A549 (cell line): ENCODE measurements around the gene ATP2A3. TPM values are rescaled to one million over a fixed set of nuclear protein-coding genes. Genes with fewer than 3 reads are reported as not detected.

ENCODE experiments used
- ATAC-seq, 2 experiments: fragments of 200-7000 bp in 1 of 2; fragments of >200 bp in 1 of 2; cut with Nextera tagmentation in 1 of 2; cut with Tn5 transposase in 1 of 2; 3 replicates each; pipeline versions ENCODE4 v1.8.0 to v1.9.1; 2018 to 2020; ENCODE audit warnings: mild to moderate bottlenecking in 1 of 2, moderate library complexity in 1 of 2
- CTCF ChIA-PET: fragments of 300-600 bp; sonication (Branson Sonifier 250); formaldehyde crosslinking; extraction: SDS; loops from one replicate; lab custom pipeline; 2021; ENCODE audit warnings: antibody characterized with exemption, inconsistent platforms; lab: Yijun Ruan, JAX
- POLR2A ChIA-PET: fragments of 350-600 bp; formaldehyde crosslinking; extraction: SDS; loops from one replicate; lab custom pipeline; 2021; ENCODE audit warnings: antibody characterized with exemption, inconsistent platforms; lab: Yijun Ruan, JAX
- DNase-seq, 2 experiments: peaks; one replicate each; pipeline versions ENCODE4 v3.0.0 to v3.0.0-alpha.2; 2011 to 2016; ENCODE audit warnings: low read depth in 1 of 2, low spot score in 1 of 2
- FAIRE-seq: peaks from 2 replicates; lab custom pipeline; 2011; peaks lifted over from hg19 to GRCh38; lab: Jason Lieb, UNC
- H3K27ac ChIP-seq, 2 experiments: fragments of >200 bp; sonication (Bioruptor Twin); formaldehyde crosslinking; 3 replicates each; pipeline ENCODE4 v1.5.1; 2016 to 2017
- H3K4me1 ChIP-seq: fragments of >200 bp; sonication (Bioruptor Twin); formaldehyde crosslinking; 3 replicates; pipeline ENCODE4 v1.6.1; 2016
- H3K4me2 ChIP-seq: fragments of >200 bp; sonication (Bioruptor Twin); formaldehyde crosslinking; 3 replicates; pipeline ENCODE4 v1.6.1; 2016
- H3K4me3 ChIP-seq: fragments of >200 bp; sonication (Bioruptor Twin); formaldehyde crosslinking; 3 replicates; pipeline ENCODE4 v1.5.1; 2016
- H3K9me3 ChIP-seq: fragments of >200 bp; sonication (Bioruptor Twin); formaldehyde crosslinking; 3 replicates; pipeline ENCODE4 v1.6.1; 2016
- CBX2 ChIP-seq: fragments of 200-600 bp; sonication (generic); IDR thresholded peaks from 2 replicates; pipeline ENCODE4 v1.6.1; 2016; ENCODE audit warnings: low read depth, mild to moderate bottlenecking, borderline replicate concordance
- CHD2 ChIP-seq: fragments of 150-350 bp; IDR thresholded peaks from 2 replicates; pipeline ENCODE4 v1.6.1; 2014; ENCODE audit warnings: low read length; ENCODE audit not compliant: partially characterized antibody
- EP300 ChIP-seq, 2 experiments: fragments of >200 bp; sonication (Bioruptor Twin); formaldehyde crosslinking; IDR thresholded peaks; 2 replicates in 1 of 2; 3 replicates in 1 of 2; pipeline ENCODE4 v1.6.1; 2016 to 2017
- FOXS1 ChIP-seq: fragments of 250-450 bp; sonication (Bioruptor Pico); IDR thresholded peaks from 2 replicates; pipeline ENCODE4 v1.5.0; 2020; ENCODE audit warnings: mild to moderate bottlenecking, moderate library complexity
- HOXB13 ChIP-seq: fragments of 250-450 bp; sonication (Bioruptor Pico); IDR thresholded peaks from 2 replicates; pipeline ENCODE4 v1.5.0; 2020; ENCODE audit warnings: low read depth, mild to moderate bottlenecking, moderate library complexity
- JUN ChIP-seq, 2 experiments: fragments of >200 bp; sonication (Bioruptor Twin); formaldehyde crosslinking; IDR thresholded peaks; 2 replicates in 1 of 2; 3 replicates in 1 of 2; pipeline ENCODE4 v1.6.1; 2016 to 2017
- MAFK ChIP-seq: fragments of 450-650 bp; IDR thresholded peaks from 2 replicates; pipeline ENCODE4 v1.6.1; 2014; ENCODE audit not compliant: partially characterized antibody
- NPAS2 ChIP-seq: fragments of 250-450 bp; sonication (Bioruptor Pico); IDR thresholded peaks from 2 replicates; pipeline ENCODE4 v1.8.0; 2022; ENCODE audit warnings: mild to moderate bottlenecking, moderate library complexity, borderline replicate concordance
- PHF8 ChIP-seq: fragments of 200-600 bp; sonication (generic); IDR thresholded peaks from 2 replicates; pipeline ENCODE4 v1.6.1; 2016; ENCODE audit warnings: low read depth, mild to moderate bottlenecking, antibody characterized with exemption, moderate library complexity, borderline replicate concordance
- POLR2A ChIP-seq: IDR thresholded peaks from 2 replicates; pipeline ENCODE4 v1.6.1; 2012; ENCODE audit warnings: mild to moderate bottlenecking, low read length
- RAD21 ChIP-seq, 2 experiments: fragments of >200 bp in 1 of 2; sonication (Bioruptor Twin) in 1 of 2; formaldehyde crosslinking in 1 of 2; IDR thresholded peaks in 1 of 2; conservative IDR thresholded peaks in 1 of 2; 2 replicates in 1 of 2; 3 replicates in 1 of 2; pipeline ENCODE4 v1.6.1; 2012 to 2018; ENCODE audit warnings: inconsistent platforms in 1 of 2
- SMC3 ChIP-seq: fragments of >200 bp; sonication (Bioruptor Twin); formaldehyde crosslinking; IDR thresholded peaks from 3 replicates; pipeline ENCODE4 v1.6.1; 2018; ENCODE audit warnings: inconsistent platforms
- SREBF2 ChIP-seq: fragments of 450-650 bp; IDR thresholded peaks from 2 replicates; pipeline ENCODE4 v1.6.1; 2014; ENCODE audit warnings: mild to moderate bottlenecking, moderate library complexity
- TFCP2L1 ChIP-seq: fragments of 250-450 bp; sonication (Bioruptor Pico); IDR thresholded peaks from 2 replicates; pipeline ENCODE4 v1.5.0; 2021; ENCODE audit warnings: mild to moderate bottlenecking
- ZNF302 ChIP-seq: fragments of 250-450 bp; sonication (Bioruptor Pico); IDR thresholded peaks from 2 replicates; pipeline ENCODE4 v1.9.0; 2021; ENCODE audit warnings: inconsistent platforms, mild to moderate bottlenecking, moderate library complexity
- WGBS: methylation state at CpG from one replicate; pipeline ENCODE4 v1.1.6; 2017; ENCODE audit errors: missing lambda C conversion rate; 5-methylcytosine and 5-hydroxymethylcytosine counted together
- polyA plus RNA-seq, 4 experiments: library from polyadenylated mRNA; depleted of rRNA in 3 of 4; stranded (reverse); fragments of >200 nt; fragmentation: RNase III in 1 of 4; extraction: RNeasy Plus Mini Kit Qiagen cat#74134 plus additional on column Dnase treatment in 1 of 4; gene quantifications; 2 replicates in 3 of 4; 3 replicates in 1 of 4; pipeline ENCODE4 v1.2.3, GENCODE V29; 2011 to 2017
- TF ChIP-seq, protein P1 (sequence below): IDR thresholded peaks from 2 replicates; pipeline ENCODE4 v1.6.1; 2012
- TF ChIP-seq, protein P2 (sequence below): fragments of 250-450 bp; sonication (Bioruptor Pico); IDR thresholded peaks from 2 replicates; pipeline ENCODE4 v1.5.0; 2021; ENCODE audit warnings: mild to moderate bottlenecking, moderate library complexity, borderline replicate concordance
- TF ChIP-seq, protein P3 (sequence below): fragments of 200-600 bp; sonication (generic); IDR thresholded peaks from 2 replicates; pipeline ENCODE4 v1.6.1; 2016; ENCODE audit warnings: antibody characterized with exemption, mild to moderate bottlenecking, moderate library complexity

Gene ATP2A3
- polyA plus RNA-seq, 2 of the 4 experiments (the other 2 are of a cell fraction), result 3.1 to 5.5 TPM

DNA sequence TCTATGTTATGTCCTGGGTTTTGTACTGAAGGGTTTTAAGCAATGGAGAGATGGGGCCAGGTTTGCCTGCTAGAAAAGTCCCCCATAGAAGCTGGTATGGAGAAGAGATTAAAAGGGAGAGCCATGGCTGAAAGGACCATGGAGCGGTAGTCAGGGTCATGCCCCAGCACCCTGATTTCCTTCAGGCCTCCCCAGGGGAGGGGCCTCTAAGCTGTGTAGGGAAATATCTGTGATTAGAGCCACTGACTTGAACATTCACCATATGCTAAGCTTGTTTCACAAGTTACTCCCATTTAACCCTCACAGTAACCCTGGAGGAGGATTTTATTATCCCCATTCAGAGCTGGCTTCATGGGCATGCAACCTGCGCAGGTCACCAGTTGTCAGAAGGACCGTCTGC, 3.8 kb upstream of the ATP2A3 start:
- ATAC-seq, result no peak

DNA sequence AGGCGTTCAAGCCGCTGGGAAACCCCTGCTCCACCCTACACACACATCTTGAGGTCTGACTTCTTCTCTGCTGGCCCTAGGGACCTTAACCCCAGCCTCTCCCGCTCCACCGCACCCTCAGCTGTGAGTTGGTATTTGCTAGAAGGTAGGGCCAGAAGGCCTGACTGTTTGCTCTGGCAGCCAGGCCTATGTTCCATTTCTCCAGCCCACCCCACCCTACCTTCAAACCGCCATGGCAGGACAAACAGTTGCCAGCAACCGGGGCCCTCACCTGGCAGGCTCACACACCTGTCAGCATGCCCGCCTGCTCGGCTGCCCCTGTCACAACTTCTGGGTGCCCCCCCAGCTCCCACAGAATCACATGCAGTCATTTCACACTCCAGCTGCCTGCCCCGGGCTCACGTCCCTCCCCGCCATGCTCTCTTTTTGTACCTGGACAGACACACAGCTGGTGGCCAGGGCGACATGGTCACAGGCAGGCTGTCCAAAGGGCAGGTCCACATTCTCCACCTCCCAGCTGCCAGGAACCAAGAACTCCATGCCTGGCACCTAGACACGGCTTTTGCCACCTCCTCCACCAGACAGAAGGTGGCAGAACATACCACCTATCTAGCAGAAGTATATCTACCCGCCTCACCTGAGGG, 2.6 kb upstream of the ATP2A3 start:
- no peak for ATAC-seq
- Histone ChIP-seq H3K4me2 (no peak overlapping the region), H3K4me1 (peaks cover 11% of the 10 kb centered on the region), H3K9me3 (no peaks in the 10 kb centered on the region), H3K27ac (no peak overlapping the region), H3K4me3 (no peak overlapping the region)
- ChIA-PET CTCF (interaction anchor here (0.6 to 5.9 kb wide), 13 partner anchors 10 to 230 kb away, joined by 3 to 32 read pairs (median 4); no protein-coding TSS in a partner anchor), POLR2A (interaction anchor here (0.6 kb wide), 1 partner anchor 261 kb away, joined by 3 read pairs; no protein-coding TSS in a partner anchor)
- DNase-seq, result no peak
- WGBS, result 75% methylated on average over 14 of the region's 14 CpGs
- no peak for FAIRE-seq
- TF ChIP-seq, protein P1, sequence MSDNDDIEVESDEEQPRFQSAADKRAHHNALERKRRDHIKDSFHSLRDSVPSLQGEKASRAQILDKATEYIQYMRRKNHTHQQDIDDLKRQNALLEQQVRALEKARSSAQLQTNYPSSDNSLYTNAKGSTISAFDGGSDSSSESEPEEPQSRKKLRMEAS, result no peak
- 0 out of 5 replicates have a peak, but pooled peaks of 1 of the 2 experiments have one; percentile 5 for TF ChIP-seq RAD21 (conservative IDR thresholded peaks at IDR 0.05 in 1 of 2, IDR thresholded peaks at IDR 0.05 in 1 of 2)

More for the DNA sequence above, 3.8 kb upstream of the ATP2A3 start:
- Histone ChIP-seq H3K4me1 (peaks cover 11% of the 10 kb centered on the region), H3K4me3 (no peak overlapping the region), H3K4me2 (no peak overlapping the region), H3K27ac (no peak overlapping the region), H3K9me3 (no peaks in the 10 kb centered on the region)
- WGBS, result 98% methylated on average over 3 of the region's 3 CpGs
- FAIRE-seq (no peak), DNase-seq (no peak)
- POLR2A ChIA-PET, result no interaction called here
- TF ChIP-seq TFCP2L1 (CRISPR knock-in tag) (no peak), EP300 (IDR thresholded peaks at IDR 0.05) (no peak)
- CTCF ChIA-PET, result interaction anchor here (0.8 to 4.6 kb wide), 3 partner anchors 20 to 36 kb away, joined by 3 to 32 read pairs (median 6); no protein-coding TSS in a partner anchor

DNA sequence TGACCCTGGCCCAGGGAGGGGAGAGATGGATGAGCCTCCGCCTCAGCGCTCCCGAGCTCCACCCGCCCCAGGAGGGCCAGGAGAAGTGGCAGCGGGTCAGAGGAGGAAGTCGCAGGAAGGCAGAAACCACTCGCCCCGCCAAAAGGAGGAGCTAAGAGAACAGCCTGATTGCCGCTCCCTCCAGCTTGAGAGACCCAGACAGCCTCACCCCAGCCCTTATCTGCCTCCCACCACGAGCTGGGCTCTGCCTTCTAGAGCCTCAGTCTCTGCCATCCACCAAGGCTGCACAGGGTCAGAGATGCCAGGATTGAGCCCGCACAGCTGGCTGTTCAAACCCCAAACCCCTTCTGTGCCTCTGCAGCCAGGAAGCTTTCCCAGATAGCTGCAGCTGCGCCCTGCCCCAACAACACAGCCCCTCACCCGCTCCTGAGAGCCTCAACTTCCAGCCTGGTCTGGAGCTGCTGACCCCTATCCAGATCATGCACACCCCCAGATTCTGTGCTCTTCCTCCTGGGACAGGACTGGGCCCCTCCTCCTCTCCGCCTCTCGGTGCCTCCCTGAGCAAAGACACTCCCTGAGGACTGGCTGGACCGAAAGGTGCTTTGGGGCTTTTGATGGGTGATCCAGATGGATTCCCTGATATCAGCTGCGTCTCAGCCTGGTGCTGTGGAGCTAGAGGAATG, 1.0 kb upstream of the ATP2A3 start:
- Histone ChIP-seq H3K4me3 (peak overlapping the region; percentile 55), H3K9me3 (no peaks in the 10 kb centered on the region), H3K4me1 (peaks cover 24% of the 10 kb centered on the region), H3K4me2 (peak overlapping the region; percentile 92)
- DNase-seq (peak; percentile 83 to 92), ATAC-seq (peak; percentile 86 to 94), FAIRE-seq (no peak)
- WGBS, result 15% methylated on average over 17 of the region's 17 CpGs
- POLR2A ChIA-PET, result interaction anchor here (0.6 to 1.8 kb wide), 8 partner anchors 12 to 584 kb away, joined by 3 to 14 read pairs (median 4); partner anchors contain the start of genes CYB5D2 and ZZEF1
- TF ChIP-seq JUN (IDR thresholded peaks at IDR 0.05) (peak in 1 of 2 experiments; percentile 9; a peak in 1 of 5 replicates), RAD21 (conservative IDR thresholded peaks at IDR 0.05 in 1 of 2, IDR thresholded peaks at IDR 0.05 in 1 of 2) (peak; percentile 40 to 45; a peak in 3 of 5 replicates), POLR2A (peak; percentile 64), FOXS1 (CRISPR knock-in tag) (no peak), SMC3 (no peak)
- TF ChIP-seq, protein P1, result peak; percentile 46; the same call in 1 of the 2 replicates
- TF ChIP-seq, all 56 proteins: peak for 4
- CTCF ChIA-PET, result interaction anchor here (0.6 to 5.9 kb wide), 27 partner anchors 10 to 298 kb away, joined by 3 to 32 read pairs (median 3); no protein-coding TSS in a partner anchor
- peak overlapping the region; percentile 74 to 86 for H3K27ac ChIP-seq

DNA sequence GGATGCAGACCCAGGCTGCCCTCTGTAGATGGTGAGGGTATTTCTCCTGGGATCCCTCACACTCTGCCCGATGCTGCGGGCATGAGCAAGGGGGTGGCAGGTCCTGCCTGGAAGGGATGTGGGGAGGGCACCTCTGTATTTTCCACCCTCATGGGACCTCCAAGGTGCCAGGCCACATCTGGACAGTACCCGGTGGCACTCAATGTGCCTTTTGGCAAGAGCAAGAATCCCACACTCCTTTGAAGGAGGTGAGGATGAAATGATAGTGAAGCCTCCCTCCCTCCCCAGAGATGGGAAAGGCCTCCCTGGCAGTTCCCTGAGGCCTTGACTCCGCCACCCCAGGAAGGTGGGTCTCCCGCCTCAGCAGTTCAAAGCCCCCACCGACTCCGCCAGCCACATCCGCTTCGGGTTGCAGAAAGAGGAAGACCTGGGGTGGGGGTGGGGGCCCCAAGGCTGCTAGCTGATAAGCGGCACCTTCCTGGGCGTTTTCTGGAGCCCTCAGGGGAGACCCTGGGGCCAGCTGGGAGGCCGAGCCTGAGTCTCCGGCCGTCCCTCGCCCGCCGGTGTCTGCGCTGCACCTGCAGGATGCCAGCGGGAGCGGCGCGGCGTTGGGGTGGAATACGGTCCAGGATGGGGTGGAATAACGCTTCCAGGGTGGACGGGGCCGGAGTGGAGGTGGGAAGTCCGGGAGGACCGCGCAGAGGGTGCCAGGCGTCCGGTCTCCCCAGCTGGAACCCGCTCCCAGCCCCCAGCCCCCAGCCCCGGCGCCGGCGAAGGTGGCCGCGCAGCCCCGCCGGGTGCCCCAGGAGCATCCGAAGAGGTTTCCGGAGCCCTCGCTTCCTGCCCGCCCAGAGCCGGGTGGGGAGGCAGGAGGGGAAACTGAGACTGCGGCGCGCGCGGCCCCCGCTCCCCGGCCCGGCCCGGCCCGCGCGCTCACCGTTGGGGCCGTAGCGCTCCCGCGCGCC, 718 bp downstream of the ATP2A3 start:
- ChIA-PET POLR2A (no interaction called here), CTCF (interaction anchor here (0.9 to 5.9 kb wide), 6 partner anchors 9 to 225 kb away, joined by 3 to 32 read pairs (median 10); no protein-coding TSS in a partner anchor)
- DNase-seq (no peak), ATAC-seq (no peak), FAIRE-seq (no peak)
- Histone ChIP-seq H3K4me2 (peak overlapping the region; percentile 92), H3K27ac (peak overlapping the region; percentile 74 to 86), H3K9me3 (no peaks in the 10 kb centered on the region)
- TF ChIP-seq, protein P2, sequence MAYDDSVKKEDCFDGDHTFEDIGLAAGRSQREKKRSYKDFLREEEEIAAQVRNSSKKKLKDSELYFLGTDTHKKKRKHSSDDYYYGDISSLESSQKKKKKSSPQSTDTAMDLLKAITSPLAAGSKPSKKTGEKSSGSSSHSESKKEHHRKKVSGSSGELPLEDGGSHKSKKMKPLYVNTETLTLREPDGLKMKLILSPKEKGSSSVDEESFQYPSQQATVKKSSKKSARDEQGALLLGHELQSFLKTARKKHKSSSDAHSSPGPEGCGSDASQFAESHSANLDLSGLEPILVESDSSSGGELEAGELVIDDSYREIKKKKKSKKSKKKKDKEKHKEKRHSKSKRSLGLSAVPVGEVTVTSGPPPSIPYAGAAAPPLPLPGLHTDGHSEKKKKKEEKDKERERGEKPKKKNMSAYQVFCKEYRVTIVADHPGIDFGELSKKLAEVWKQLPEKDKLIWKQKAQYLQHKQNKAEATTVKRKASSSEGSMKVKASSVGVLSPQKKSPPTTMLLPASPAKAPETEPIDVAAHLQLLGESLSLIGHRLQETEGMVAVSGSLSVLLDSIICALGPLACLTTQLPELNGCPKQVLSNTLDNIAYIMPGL (CRISPR knock-in tag), result no peak
- TF ChIP-seq CBX2, result no peak
- no peak for TF ChIP-seq ZNF302
- TF ChIP-seq PHF8, result no peak
- TF ChIP-seq NPAS2 (CRISPR knock-in tag), result no peak
- no peak for TF ChIP-seq CHD2
- TF ChIP-seq SREBF2, result no peak
- no peak for TF ChIP-seq POLR2A
- no peak for TF ChIP-seq MAFK
- TF ChIP-seq, protein P3, sequence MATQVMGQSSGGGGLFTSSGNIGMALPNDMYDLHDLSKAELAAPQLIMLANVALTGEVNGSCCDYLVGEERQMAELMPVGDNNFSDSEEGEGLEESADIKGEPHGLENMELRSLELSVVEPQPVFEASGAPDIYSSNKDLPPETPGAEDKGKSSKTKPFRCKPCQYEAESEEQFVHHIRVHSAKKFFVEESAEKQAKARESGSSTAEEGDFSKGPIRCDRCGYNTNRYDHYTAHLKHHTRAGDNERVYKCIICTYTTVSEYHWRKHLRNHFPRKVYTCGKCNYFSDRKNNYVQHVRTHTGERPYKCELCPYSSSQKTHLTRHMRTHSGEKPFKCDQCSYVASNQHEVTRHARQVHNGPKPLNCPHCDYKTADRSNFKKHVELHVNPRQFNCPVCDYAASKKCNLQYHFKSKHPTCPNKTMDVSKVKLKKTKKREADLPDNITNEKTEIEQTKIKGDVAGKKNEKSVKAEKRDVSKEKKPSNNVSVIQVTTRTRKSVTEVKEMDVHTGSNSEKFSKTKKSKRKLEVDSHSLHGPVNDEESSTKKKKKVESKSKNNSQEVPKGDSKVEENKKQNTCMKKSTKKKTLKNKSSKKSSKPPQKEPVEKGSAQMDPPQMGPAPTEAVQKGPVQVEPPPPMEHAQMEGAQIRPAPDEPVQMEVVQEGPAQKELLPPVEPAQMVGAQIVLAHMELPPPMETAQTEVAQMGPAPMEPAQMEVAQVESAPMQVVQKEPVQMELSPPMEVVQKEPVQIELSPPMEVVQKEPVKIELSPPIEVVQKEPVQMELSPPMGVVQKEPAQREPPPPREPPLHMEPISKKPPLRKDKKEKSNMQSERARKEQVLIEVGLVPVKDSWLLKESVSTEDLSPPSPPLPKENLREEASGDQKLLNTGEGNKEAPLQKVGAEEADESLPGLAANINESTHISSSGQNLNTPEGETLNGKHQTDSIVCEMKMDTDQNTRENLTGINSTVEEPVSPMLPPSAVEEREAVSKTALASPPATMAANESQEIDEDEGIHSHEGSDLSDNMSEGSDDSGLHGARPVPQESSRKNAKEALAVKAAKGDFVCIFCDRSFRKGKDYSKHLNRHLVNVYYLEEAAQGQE, result no peak
- no peak for TF ChIP-seq HOXB13
- TF ChIP-seq, all 56 proteins: peak for 0
- Histone ChIP-seq H3K4me3 (peak overlapping the region; percentile 55), H3K4me1 (peaks cover 39% of the 10 kb centered on the region)
- WGBS, result 86% methylated on average over 31 of the region's 64 CpGs
